ENCODE data around the gene ABHD2.

The ABHD2 gene

GRCh38 chr15:89167267-89168176 lies 79.3 kb downstream of the ABHD2 start:
- DNase-seq (ENCODE audit: low read depth) = no peak

GRCh38 chr15:89168316-89168833 lies 80.1 kb downstream of the ABHD2 start:
- DNase-seq (ENCODE audit: low read depth) = no peak

DNA sequence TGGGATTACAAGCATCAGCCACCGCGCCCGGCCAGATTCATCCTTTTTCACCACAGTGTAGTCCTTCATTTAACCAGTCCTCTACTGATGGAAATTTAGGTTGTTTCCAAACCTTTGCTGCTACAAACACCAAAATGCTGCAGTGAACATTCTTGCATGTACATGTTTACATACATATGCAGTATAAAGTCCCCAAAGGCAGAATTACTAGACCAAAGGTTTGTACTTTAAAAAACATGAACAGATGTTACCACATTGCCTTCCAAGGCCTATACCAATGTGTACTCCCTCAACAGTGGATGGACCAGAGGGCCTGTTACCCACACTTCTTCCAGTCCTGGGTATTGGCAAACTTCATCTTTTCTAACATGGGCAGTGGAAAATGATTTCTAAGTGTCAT lies 82.1 kb downstream of the ABHD2 start:
- no peak for DNase-seq (ENCODE audit: low read depth)

GRCh38 chr15:89171136-89172072 lies 83.1 kb downstream of the ABHD2 start:
- DNase-seq (ENCODE audit: low read depth) = peak; percentile 6

- DNase-seq (ENCODE audit: low read depth) = no peak
Measured at GRCh38 chr15:89172921-89173320, 84.7 kb downstream of the ABHD2 start.

GRCh38 chr15:89174476-89174875 lies 86.2 kb downstream of the ABHD2 start:
- no peak for DNase-seq (ENCODE audit: low read depth)

DNA sequence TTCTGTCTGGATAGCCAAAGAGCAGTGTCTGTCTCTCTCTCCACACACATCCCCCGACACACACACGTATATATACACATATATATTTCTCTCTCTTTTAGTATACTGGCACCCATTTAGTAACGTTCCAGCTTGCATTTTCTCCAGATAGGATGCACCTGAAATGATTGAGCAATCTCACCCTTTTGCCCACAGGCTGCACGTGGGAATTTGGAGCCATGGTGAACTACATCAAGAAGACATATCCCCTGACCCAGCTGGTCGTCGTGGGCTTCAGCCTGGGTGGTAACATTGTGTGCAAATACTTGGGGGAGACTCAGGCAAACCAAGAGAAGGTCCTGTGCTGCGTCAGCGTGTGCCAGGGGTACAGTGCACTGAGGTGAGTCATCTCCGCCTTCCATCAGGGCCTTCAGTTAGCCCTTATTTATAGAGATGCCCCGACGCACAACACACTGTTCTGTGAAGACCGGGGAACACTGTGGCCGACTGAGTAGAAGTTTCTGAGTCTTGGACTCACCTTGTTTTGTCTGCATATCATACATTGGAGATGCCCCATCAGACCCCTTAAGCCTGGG lies 87.4 kb downstream of the ABHD2 start:
- no peak for DNase-seq (ENCODE audit: low read depth)

- no peak for DNase-seq (ENCODE audit: low read depth)
Measured at GRCh38 chr15:89177116-89177515, 88.9 kb downstream of the ABHD2 start.

- peak; percentile 42 for DNase-seq (ENCODE audit: low read depth)
Measured at GRCh38 chr15:89177633-89178306, 89.5 kb downstream of the ABHD2 start.

DNA sequence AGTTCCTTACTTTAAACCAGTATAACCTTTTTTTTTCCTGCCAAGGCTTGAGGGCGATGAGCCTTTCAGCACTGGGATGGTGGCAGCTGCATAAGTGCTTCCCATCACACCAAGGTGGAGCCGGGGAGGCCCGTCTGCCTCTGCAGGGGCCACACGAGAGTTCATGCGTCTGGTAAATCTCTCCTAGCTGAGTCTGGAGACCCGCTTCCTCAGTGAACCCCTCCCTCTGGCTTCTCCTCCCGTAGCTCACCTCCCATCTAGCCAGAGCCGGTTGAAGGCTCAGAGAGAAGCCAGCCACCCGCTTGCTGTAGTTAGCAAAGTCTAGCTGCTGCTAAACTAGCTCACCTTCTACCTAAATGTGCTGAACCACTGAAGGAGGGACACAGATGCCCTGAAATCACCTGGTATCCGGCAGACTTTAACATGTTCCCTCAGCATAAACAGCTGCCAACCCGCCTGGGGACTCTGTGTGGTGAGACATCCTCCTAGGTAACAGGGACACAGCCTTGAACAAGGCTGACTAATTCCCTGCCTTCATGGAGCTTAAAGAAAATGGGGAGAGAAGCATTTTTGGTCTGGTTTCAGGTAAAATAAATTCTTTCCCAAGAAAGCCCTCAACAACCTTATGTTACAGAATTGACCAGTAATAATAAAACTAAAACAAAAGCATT lies 90.2 kb downstream of the ABHD2 start:
- DNase-seq (ENCODE audit: low read depth) = no peak

- DNase-seq (ENCODE audit: low read depth) = no peak
Measured at GRCh38 chr15:89179966-89180875, 92.0 kb downstream of the ABHD2 start.

- no peak for DNase-seq (ENCODE audit: low read depth)
Measured at GRCh38 chr15:89184357-89184756, 96.1 kb downstream of the ABHD2 start.

GRCh38 chr15:89184886-89185526 lies 96.8 kb downstream of the ABHD2 start:
- DNase-seq (ENCODE audit: low read depth) = no peak

- no peak for DNase-seq (ENCODE audit: low read depth)
Measured at GRCh38 chr15:89186803-89187202, 98.5 kb downstream of the ABHD2 start.

- DNase-seq (ENCODE audit: low read depth) = no peak
Measured at GRCh38 chr15:89187301-89187985, 99.2 kb downstream of the ABHD2 start.

DNA sequence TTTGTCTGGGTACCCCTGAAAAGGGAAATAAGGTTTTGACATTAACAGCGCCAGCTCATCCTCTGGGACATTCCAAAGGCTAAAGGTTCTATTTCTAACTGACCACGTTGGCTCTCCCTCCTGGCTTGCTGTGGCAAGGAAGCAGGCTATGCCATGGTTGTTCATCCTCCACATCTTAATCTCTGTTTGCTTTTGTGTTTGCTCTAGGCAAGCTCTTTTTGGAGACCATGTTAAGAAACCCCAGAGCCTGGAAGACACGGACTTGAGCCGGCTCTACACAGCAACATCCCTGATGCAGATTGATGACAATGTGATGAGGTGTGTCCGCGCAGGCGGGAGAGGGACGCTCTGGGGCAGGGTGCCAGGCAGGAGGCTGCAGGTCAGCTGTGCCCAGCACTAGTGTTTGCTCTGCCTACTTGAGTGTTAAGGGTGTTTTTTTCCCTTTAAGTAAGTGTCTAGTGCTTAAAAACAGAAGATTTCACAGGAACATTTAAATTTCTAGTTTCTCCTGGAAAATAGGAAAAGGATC lies 99.8 kb downstream of the ABHD2 start:
- DNase-seq (ENCODE audit: low read depth) = no peak

GRCh38 chr15:89192136-89192535 lies 103.9 kb downstream of the ABHD2 start:
- no peak for DNase-seq (ENCODE audit: low read depth)

DNA sequence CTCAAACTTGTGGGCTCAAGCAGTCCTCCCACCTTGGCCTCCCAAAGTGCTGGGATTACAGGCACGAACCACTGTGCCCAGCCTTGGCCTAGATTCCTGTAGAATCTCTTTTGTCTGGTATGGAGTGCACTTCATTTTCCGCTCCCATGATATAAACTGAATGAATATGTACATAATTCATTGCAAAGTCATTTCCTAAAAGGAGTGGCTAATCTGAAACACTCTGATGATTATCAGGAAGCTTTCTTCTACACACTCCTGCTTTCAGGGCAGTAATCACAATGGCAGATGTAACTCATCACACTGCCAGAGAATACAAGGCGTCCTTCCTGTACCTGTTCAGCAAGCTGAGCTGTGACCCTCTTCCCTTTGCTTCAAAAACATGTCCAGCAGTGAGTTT lies 104.5 kb downstream of the ABHD2 start:
- no peak for DNase-seq (ENCODE audit: low read depth)

DNA sequence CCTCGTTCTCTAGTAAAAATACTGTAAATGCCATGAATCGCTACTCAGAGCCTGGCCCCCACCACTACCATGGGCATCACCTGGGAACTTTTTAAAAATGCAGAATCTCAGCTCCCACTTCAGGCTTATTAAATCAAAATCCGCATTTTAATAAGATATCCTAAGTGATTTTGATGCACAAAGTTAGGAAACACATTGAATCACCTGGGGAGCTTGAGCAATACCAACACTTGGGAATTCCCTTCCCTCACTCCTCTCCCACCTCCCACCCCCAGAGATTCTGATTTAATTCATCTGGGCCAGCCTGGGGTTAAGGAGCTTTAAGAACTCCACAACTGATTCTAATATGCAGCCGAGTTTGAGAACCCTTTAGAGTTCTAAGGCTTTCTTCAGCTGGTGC lies 106.4 kb downstream of the ABHD2 start:
- DNase-seq (ENCODE audit: low read depth) = no peak

All from activated T-cell treated with anti-CD3 and anti-CD28 coated beads for 1 hour (primary cell).